NCI-H2227 (cell line): ENCODE measurements around the gene IGSF6.

Experiments
- DNase-seq: peaks from one replicate; lab custom pipeline; 2025; ENCODE audit not compliant: unreplicated experiment; lab: John Stamatoyannopoulos, UW

Gene IGSF6

GRCh38 chr16:21602785-21603184 lies 49.6 kb downstream of the IGSF6 start:
- DNase-seq, result no peak

GRCh38 chr16:21600031-21600773 lies 52.2 kb downstream of the IGSF6 start:
- DNase-seq, result peak; percentile 31

- peak; percentile 97 for DNase-seq
Observed at GRCh38 chr16:21599122-21600030, 53.0 kb downstream of the IGSF6 start, which contains the start of gene METTL9. METTL9 (plus strand) TSS chr16:21599577; CDS start chr16:21599734, 157 bp downstream.

GRCh38 chr16:21598701-21599121 lies 53.7 kb downstream of the IGSF6 start:
- DNase-seq, result no peak

GRCh38 chr16:21598206-21598605 lies 54.2 kb downstream of the IGSF6 start:
- DNase-seq, result no peak

GRCh38 chr16:21597561-21598030 lies 54.8 kb downstream of the IGSF6 start:
- no peak for DNase-seq

- no peak for DNase-seq
Observed at GRCh38 chr16:21593530-21594289, 58.7 kb downstream of the IGSF6 start.

- DNase-seq, result no peak
Observed at GRCh38 chr16:21592191-21592590, 60.2 kb downstream of the IGSF6 start.

- DNase-seq, result no peak
Observed at GRCh38 chr16:21590796-21591195, 61.6 kb downstream of the IGSF6 start.

- no peak for DNase-seq
Observed at GRCh38 chr16:21590287-21590686, 62.1 kb downstream of the IGSF6 start.

- DNase-seq, result no peak
Observed at GRCh38 chr16:21589551-21589950, 62.9 kb downstream of the IGSF6 start.
